Stomach (tissue), 4 donors: ENCODE data around the gene ANGPTL7.

ENCODE experiments used
- CTCF ChIP-seq, 7 experiments: fragments of 450-650 bp in 4 of 7; fragments of 200-600 bp in 3 of 7; sonication (generic) in 3 of 7; IDR thresholded peaks; one replicate each; pipeline ENCODE4 v1.5.1; 2016 to 2019; ENCODE audit warnings: antibody characterized with exemption in 7 of 7, control low read depth in 2 of 7, mild to moderate bottlenecking in 1 of 7
- EP300 ChIP-seq: sonication (generic); formaldehyde crosslinking; IDR thresholded peaks from one replicate; pipeline ENCODE4 v1.6.1; 2017; ENCODE audit warnings: antibody characterized with exemption
- POLR2A ChIP-seq, 4 donors: fragments of 450-650 bp; IDR thresholded peaks; one replicate each; pipeline ENCODE4 v1.6.1; 2016; ENCODE audit warnings: antibody characterized with exemption in 4 of 4, control low read depth in 2 of 4, mild to moderate bottlenecking in 1 of 4, moderate library complexity in 1 of 4
- POLR2AphosphoS5 ChIP-seq, 3 donors: sonication (generic); formaldehyde crosslinking; IDR thresholded peaks; one replicate each; pipeline ENCODE4 v1.6.1; 2016; ENCODE audit warnings: antibody characterized with exemption in 3 of 3

GRCh38 chr1:11157394-11157793, 31.8 kb upstream of the ANGPTL7 start:
- no peak for TF ChIP-seq CTCF (IDR thresholded peaks at IDR 0.05)
- no peak for TF ChIP-seq POLR2A (IDR thresholded peaks at IDR 0.05)
- TF ChIP-seq POLR2AphosphoS5 (IDR thresholded peaks at IDR 0.05): no peak
- TF ChIP-seq EP300: no peak
